HCT116 (cell line): Measurements from ENCODE around the gene CAMKMT. TPM values are rescaled to one million over a fixed set of nuclear protein-coding genes. Genes with fewer than 3 reads are reported as not detected.
"Not testable (repeated sequence)": the region's sequence is repeated elsewhere in the genome, so short reads cannot be mapped to it uniquely, and the experiment has no call there.

Source experiments
- ATAC-seq: fragments of 200-7000 bp; cut with Tn5 transposase; 2 replicates; pipeline ENCODE4 v1.9.1; 2020; ENCODE audit warnings: mild to moderate bottlenecking, moderate library complexity
- BruUV-seq: library from RNA; stranded (reverse); fragments of 400-500 nt; replicated peaks from 2 replicates; lab custom pipeline; 2021; lab: Mats Ljungman, UMichigan
- CTCF ChIA-PET: fragments of 300-600 bp; sonication (Branson Sonifier 250); formaldehyde crosslinking; loops from one replicate; lab custom pipeline; 2021; ENCODE audit warnings: antibody characterized with exemption; lab: Charles Lee
- POLR2A ChIA-PET: fragments of 300-600, 350-600 bp; sonication (Branson Sonifier 250); formaldehyde crosslinking; loops from one replicate; lab custom pipeline; 2021; ENCODE audit warnings: antibody characterized with exemption; lab: Charles Lee
- RAD21 ChIA-PET, 2 experiments: fragments of 300-600 bp; sonication (Branson Sonifier 250); formaldehyde crosslinking; loops; one replicate each; lab custom pipeline; 2023; ENCODE audit warnings: low total read pairs in 2 of 2; ENCODE audit not compliant: uncharacterized antibody in 2 of 2, unreplicated experiment in 2 of 2, low non-redundant PET in 1 of 2; lab: Charles Lee
- DNase-seq: peaks from one replicate; pipeline ENCODE4 v3.0.0-alpha.2; 2010; ENCODE audit warnings: low read depth, low spot score
- H2AFZ ChIP-seq: fragments of 200-600 bp; shearing (Covaris generic), sonication (generic); 2 replicates; pipeline ENCODE4 v1.6.1; 2017; ENCODE audit warnings: low read depth, mixed run types, mixed read lengths, antibody characterized with exemption, low read length; ENCODE audit not compliant: poor library complexity, severe bottlenecking
- H3K27ac ChIP-seq: 2 replicates; pipeline ENCODE4 v1.5.1; 2012; ENCODE audit warnings: low read depth, low read length
- H3K27me3 ChIP-seq: fragments of 200-600 bp; sonication (generic); 2 replicates; pipeline ENCODE4 v1.6.1; 2016; ENCODE audit warnings: mixed run types, low read length, mixed read lengths; ENCODE audit not compliant: insufficient read depth
- H3K36me3 ChIP-seq, 2 experiments: fragments of 200-500 bp in 1 of 2; fragments of 200-600 bp in 1 of 2; sonication (Bioruptor generic) in 1 of 2; sonication (generic) in 1 of 2; 2 replicates each; pipeline versions ENCODE4 v1.5.1 to v1.6.1; 2014 to 2016; ENCODE audit warnings: low read length in 2 of 2, inconsistent platforms in 1 of 2, mixed read lengths in 1 of 2, mixed run types in 1 of 2; ENCODE audit not compliant: insufficient read depth in 2 of 2, control insufficient read depth in 1 of 2
- H3K4me1 ChIP-seq, 2 experiments: fragments of 200-600 bp in 1 of 2; sonication (generic) in 1 of 2; 2 replicates each; pipeline versions ENCODE4 v1.5.1 to v1.6.1; 2012 to 2017; ENCODE audit warnings: low read length in 2 of 2, inconsistent platforms in 1 of 2, mild to moderate bottlenecking in 1 of 2, mixed read lengths in 1 of 2, mixed run types in 1 of 2, moderate library complexity in 1 of 2; ENCODE audit not compliant: insufficient read depth in 2 of 2, control insufficient read depth in 1 of 2
- H3K4me2 ChIP-seq: fragments of 200-600 bp; sonication (generic); 2 replicates; pipeline ENCODE4 v1.6.1; 2017; ENCODE audit warnings: mixed run types, low read length, mixed read lengths
- H3K4me3 ChIP-seq, 2 experiments: fragments of 200-600 bp in 1 of 2; sonication (generic) in 1 of 2; replicated peaks in 1 of 2; 2 replicates each; pipeline ENCODE4 v1.5.1; 2011 to 2016; ENCODE audit warnings: low read length in 2 of 2, control low read depth in 1 of 2, low read depth in 1 of 2, mild to moderate bottlenecking in 1 of 2, mixed read lengths in 1 of 2, mixed run types in 1 of 2
- H3K79me2 ChIP-seq: fragments of 200-600 bp; sonication (generic); 2 replicates; pipeline ENCODE4 v1.6.1; 2017; ENCODE audit warnings: mild to moderate bottlenecking, mixed run types, low read length, moderate library complexity, mixed read lengths; ENCODE audit not compliant: insufficient read depth
- H3K9ac ChIP-seq: fragments of 200-600 bp; sonication (generic); 2 replicates; pipeline ENCODE4 v1.6.1; 2016; ENCODE audit warnings: low read length, mixed read lengths
- H3K9me2 ChIP-seq: fragments of 200-600 bp; sonication (generic), shearing (Covaris generic); 2 replicates; pipeline ENCODE4 v1.6.1; 2017; ENCODE audit warnings: mixed run types, mild to moderate bottlenecking, moderate library complexity; ENCODE audit not compliant: insufficient read depth
- H3K9me3 ChIP-seq, 2 experiments: fragments of 200-500 bp in 1 of 2; fragments of 200-600 bp in 1 of 2; sonication (Bioruptor generic) in 1 of 2; sonication (generic) in 1 of 2; 2 replicates each; pipeline ENCODE4 v1.6.1; 2014 to 2017; ENCODE audit warnings: low read length in 2 of 2, mixed read lengths in 2 of 2, inconsistent platforms in 1 of 2, low read depth in 1 of 2, mild to moderate bottlenecking in 1 of 2, mixed run types in 1 of 2, moderate library complexity in 1 of 2; ENCODE audit not compliant: control insufficient read depth in 1 of 2, insufficient read depth in 1 of 2
- H4K20me1 ChIP-seq: fragments of 200-600 bp; sonication (generic), shearing (Covaris generic); 2 replicates; pipeline ENCODE4 v1.6.1; 2017; ENCODE audit warnings: mixed run types, mild to moderate bottlenecking, moderate library complexity; ENCODE audit not compliant: insufficient read depth
- POLR2AphosphoS5 ChIP-seq: IDR thresholded peaks from 2 replicates; pipeline ENCODE4 v1.6.1; 2011; ENCODE audit warnings: mild to moderate bottlenecking, low read depth, low read length, moderate library complexity
- SP1 ChIP-seq: IDR thresholded peaks from 2 replicates; pipeline ENCODE4 v1.6.1; 2012; ENCODE audit warnings: low read depth
- intact Hi-C: fragments of 100-400 bp; cut with micrococcal nuclease; formaldehyde crosslinking; loops from 2 replicates; pipeline ENCODE4 v1.10.0; 2022
- total RNA-seq: library from RNA; stranded (reverse); gene quantifications from one replicate; pipeline ENCODE4 v1.2.1, GENCODE V29; 2021; ENCODE audit not compliant: unreplicated experiment
- TF ChIP-seq, protein P1 (sequence below): IDR thresholded peaks from 2 replicates; pipeline ENCODE4 v1.6.1; 2012; ENCODE audit warnings: low read depth
- TF ChIP-seq, protein P2 (sequence below): IDR thresholded peaks from 2 replicates; pipeline ENCODE4 v1.6.1; 2012

The CAMKMT gene
- total RNA-seq, 1 experiment from 2014 or later, result 10.6 TPM

DNA sequence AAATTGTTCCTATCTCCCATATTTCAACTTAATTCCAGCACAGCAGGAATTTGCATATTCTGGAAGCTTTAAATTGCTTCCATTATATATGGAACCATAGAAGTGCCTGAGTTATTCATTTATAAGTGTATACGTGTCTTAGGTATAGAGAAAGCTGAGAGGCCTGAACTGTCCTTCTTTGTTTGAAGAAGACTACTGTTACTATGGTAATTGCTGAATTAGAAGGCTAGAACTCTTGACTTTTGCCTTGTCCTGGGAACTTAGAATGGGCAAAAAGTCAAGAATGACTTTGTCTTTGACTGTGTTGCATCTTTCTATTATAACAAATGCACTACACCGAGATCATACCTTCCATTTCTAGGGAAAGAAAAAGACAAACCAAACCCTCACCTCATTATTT lies 15.7 kb downstream of the CAMKMT start (continued):
- TF ChIP-seq, protein P1, sequence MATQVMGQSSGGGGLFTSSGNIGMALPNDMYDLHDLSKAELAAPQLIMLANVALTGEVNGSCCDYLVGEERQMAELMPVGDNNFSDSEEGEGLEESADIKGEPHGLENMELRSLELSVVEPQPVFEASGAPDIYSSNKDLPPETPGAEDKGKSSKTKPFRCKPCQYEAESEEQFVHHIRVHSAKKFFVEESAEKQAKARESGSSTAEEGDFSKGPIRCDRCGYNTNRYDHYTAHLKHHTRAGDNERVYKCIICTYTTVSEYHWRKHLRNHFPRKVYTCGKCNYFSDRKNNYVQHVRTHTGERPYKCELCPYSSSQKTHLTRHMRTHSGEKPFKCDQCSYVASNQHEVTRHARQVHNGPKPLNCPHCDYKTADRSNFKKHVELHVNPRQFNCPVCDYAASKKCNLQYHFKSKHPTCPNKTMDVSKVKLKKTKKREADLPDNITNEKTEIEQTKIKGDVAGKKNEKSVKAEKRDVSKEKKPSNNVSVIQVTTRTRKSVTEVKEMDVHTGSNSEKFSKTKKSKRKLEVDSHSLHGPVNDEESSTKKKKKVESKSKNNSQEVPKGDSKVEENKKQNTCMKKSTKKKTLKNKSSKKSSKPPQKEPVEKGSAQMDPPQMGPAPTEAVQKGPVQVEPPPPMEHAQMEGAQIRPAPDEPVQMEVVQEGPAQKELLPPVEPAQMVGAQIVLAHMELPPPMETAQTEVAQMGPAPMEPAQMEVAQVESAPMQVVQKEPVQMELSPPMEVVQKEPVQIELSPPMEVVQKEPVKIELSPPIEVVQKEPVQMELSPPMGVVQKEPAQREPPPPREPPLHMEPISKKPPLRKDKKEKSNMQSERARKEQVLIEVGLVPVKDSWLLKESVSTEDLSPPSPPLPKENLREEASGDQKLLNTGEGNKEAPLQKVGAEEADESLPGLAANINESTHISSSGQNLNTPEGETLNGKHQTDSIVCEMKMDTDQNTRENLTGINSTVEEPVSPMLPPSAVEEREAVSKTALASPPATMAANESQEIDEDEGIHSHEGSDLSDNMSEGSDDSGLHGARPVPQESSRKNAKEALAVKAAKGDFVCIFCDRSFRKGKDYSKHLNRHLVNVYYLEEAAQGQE, result no peak
- TF ChIP-seq POLR2AphosphoS5 (no peak), SP1 (no peak)
- TF ChIP-seq, protein P2, sequence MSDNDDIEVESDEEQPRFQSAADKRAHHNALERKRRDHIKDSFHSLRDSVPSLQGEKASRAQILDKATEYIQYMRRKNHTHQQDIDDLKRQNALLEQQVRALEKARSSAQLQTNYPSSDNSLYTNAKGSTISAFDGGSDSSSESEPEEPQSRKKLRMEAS, result no peak

DNA sequence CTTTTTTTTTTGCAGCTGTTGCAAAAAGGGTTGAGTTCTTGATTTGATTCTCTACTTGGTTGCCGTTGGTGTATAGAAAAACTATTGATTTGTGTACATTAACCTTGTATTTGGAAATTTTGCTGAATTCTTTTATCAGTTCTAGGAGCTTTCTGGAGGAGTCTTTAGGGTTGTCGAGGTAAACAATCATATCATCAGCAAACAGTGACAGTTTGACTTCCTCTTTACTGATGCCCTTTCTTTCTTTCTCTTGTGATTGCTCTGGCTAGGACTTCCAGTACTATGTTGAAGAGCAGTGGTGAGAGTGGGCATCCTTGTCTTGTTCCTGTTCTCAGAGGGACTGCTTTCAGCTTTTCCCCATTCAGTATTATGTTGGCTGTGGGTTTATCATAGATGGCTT lies 23.5 kb downstream of the CAMKMT start:
- intact Hi-C loops, H3K36me3 ChIP-seq, H3K4me3 ChIP-seq, RAD21 ChIA-PET, H3K4me2 ChIP-seq, H3K4me1 ChIP-seq, H2AFZ ChIP-seq, H3K27me3 ChIP-seq, H4K20me1 ChIP-seq, H3K27ac ChIP-seq, BruUV-seq, H3K9ac ChIP-seq, H3K79me2 ChIP-seq, DNase-seq, ATAC-seq, POLR2A ChIA-PET, CTCF ChIA-PET, H3K9me3 ChIP-seq, H3K9me2 ChIP-seq: not testable (repeated sequence)
